ENCODE measurements around the gene ZSCAN21. TPM values are rescaled to one million over a fixed set of nuclear protein-coding genes. Genes with fewer than 3 reads are reported as not detected.
A peak's percentile ranks its signal among the peaks of the same experiment; 100 is the strongest.

ZSCAN21 gene
- total and polyA plus RNA-seq, 10 of the 15 experiments (the other 5 are each of a cell fraction or from before 2014, with no cell fraction given) = 1.9 to 9.6 (median 7.1) TPM

DNA sequence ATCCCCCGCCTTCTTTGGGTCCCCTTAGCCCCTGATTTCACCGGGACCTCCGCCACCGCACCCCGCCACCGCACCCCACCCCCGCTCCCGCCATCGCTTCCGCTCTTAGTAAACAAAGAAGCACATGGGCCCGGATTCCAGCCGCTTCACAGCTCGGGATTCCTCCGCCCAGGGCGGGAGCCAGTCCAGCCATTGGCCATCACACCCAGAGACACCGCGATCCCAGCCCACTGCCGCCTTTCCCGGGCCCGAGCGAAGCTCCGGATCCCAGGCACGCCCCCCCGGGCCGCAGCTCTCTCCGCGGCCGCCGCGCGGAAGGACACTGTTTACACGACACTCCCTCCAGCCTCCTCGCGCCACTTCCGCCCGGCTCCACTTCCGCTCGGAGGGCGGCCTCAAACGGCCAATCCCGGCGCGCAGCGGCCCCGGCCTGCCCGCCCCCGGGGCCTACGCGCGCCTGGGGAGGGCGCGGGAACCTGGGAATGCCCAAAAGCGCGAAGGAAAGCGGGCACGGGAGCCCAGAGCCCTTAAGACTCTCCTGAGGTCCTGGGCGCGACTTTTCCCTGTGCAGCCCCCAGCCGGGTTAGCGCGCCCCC is 50.9 kb downstream of the ZSCAN21 start (continued):
- TF ChIP-seq ATF7 (IDR thresholded peaks at IDR 0.05; ENCODE audit: low read depth) (peak; percentile 67), STAT1 (conservative IDR thresholded peaks at IDR 0.05) (peak; percentile 70; the same call in 1 of the 2 replicates), ZNF622 (IDR thresholded peaks at IDR 0.05) (no peak), CBX3 (IDR thresholded peaks at IDR 0.05; ENCODE audit: borderline replicate concordance, low read depth) (no peak), GABPA (IDR thresholded peaks at IDR 0.05; ENCODE audit: low read depth) (peak; percentile 91), NR2C1 (IDR thresholded peaks at IDR 0.05) (peak; percentile 50; the same call in 1 of the 2 replicates), JUNB (IDR thresholded peaks at IDR 0.05) (no peak), SP1 (IDR thresholded peaks at IDR 0.05; ENCODE audit: low read depth, low read length) (peak; percentile 74), EED (IDR thresholded peaks at IDR 0.05; ENCODE audit: low read depth) (peak; percentile 72), KLF5 (IDR thresholded peaks at IDR 0.05; ENCODE audit: partially characterized antibody) (peak; percentile 92), MTA3 (IDR thresholded peaks at IDR 0.05; ENCODE audit: borderline replicate concordance, low read length) (no peak), RAD21 (IDR thresholded peaks at IDR 0.05; ENCODE audit: insufficient read depth, low read depth, low read length) (no peak), SUZ12 (IDR thresholded peaks at IDR 0.05; ENCODE audit: unreplicated experiment) (no peak), CREB1 (IDR thresholded peaks at IDR 0.05; ENCODE audit: low read depth) (peak; percentile 92), ETV6 (conservative IDR thresholded peaks at IDR 0.05 in 1 of 2, IDR thresholded peaks at IDR 0.05 in 1 of 2; ENCODE audit: borderline replicate concordance in 1 of 2, low read depth in 1 of 2) (no peak), MYC (IDR thresholded peaks at IDR 0.05; ENCODE audit: insufficient read depth, insufficient read length, insufficient replicate concordance, low read length, severe bottlenecking) (peak; percentile 98)
- TF ChIP-seq, protein P1, sequence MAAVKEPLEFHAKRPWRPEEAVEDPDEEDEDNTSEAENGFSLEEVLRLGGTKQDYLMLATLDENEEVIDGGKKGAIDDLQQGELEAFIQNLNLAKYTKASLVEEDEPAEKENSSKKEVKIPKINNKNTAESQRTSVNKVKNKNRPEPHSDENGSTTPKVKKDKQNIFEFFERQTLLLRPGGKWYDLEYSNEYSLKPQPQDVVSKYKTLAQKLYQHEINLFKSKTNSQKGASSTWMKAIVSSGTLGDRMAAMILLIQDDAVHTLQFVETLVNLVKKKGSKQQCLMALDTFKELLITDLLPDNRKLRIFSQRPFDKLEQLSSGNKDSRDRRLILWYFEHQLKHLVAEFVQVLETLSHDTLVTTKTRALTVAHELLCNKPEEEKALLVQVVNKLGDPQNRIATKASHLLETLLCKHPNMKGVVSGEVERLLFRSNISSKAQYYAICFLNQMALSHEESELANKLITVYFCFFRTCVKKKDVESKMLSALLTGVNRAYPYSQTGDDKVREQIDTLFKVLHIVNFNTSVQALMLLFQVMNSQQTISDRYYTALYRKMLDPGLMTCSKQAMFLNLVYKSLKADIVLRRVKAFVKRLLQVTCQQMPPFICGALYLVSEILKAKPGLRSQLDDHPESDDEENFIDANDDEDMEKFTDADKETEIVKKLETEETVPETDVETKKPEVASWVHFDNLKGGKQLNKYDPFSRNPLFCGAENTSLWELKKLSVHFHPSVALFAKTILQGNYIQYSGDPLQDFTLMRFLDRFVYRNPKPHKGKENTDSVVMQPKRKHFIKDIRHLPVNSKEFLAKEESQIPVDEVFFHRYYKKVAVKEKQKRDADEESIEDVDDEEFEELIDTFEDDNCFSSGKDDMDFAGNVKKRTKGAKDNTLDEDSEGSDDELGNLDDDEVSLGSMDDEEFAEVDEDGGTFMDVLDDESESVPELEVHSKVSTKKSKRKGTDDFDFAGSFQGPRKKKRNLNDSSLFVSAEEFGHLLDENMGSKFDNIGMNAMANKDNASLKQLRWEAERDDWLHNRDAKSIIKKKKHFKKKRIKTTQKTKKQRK (IDR thresholded peaks at IDR 0.05; ENCODE audit: low read depth, low read length) = no peak
- TF ChIP-seq, protein P2, sequence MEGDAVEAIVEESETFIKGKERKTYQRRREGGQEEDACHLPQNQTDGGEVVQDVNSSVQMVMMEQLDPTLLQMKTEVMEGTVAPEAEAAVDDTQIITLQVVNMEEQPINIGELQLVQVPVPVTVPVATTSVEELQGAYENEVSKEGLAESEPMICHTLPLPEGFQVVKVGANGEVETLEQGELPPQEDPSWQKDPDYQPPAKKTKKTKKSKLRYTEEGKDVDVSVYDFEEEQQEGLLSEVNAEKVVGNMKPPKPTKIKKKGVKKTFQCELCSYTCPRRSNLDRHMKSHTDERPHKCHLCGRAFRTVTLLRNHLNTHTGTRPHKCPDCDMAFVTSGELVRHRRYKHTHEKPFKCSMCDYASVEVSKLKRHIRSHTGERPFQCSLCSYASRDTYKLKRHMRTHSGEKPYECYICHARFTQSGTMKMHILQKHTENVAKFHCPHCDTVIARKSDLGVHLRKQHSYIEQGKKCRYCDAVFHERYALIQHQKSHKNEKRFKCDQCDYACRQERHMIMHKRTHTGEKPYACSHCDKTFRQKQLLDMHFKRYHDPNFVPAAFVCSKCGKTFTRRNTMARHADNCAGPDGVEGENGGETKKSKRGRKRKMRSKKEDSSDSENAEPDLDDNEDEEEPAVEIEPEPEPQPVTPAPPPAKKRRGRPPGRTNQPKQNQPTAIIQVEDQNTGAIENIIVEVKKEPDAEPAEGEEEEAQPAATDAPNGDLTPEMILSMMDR (IDR thresholded peaks at IDR 0.05 in 2 of 3, conservative IDR thresholded peaks at IDR 0.05 in 1 of 3; ENCODE audit: control insufficient read depth in 2 of 3, extremely low read depth in 1 of 3, insufficient read depth in 1 of 3, low read depth in 3 of 3, low read length in 3 of 3) = no peak
- TF ChIP-seq, protein P3, sequence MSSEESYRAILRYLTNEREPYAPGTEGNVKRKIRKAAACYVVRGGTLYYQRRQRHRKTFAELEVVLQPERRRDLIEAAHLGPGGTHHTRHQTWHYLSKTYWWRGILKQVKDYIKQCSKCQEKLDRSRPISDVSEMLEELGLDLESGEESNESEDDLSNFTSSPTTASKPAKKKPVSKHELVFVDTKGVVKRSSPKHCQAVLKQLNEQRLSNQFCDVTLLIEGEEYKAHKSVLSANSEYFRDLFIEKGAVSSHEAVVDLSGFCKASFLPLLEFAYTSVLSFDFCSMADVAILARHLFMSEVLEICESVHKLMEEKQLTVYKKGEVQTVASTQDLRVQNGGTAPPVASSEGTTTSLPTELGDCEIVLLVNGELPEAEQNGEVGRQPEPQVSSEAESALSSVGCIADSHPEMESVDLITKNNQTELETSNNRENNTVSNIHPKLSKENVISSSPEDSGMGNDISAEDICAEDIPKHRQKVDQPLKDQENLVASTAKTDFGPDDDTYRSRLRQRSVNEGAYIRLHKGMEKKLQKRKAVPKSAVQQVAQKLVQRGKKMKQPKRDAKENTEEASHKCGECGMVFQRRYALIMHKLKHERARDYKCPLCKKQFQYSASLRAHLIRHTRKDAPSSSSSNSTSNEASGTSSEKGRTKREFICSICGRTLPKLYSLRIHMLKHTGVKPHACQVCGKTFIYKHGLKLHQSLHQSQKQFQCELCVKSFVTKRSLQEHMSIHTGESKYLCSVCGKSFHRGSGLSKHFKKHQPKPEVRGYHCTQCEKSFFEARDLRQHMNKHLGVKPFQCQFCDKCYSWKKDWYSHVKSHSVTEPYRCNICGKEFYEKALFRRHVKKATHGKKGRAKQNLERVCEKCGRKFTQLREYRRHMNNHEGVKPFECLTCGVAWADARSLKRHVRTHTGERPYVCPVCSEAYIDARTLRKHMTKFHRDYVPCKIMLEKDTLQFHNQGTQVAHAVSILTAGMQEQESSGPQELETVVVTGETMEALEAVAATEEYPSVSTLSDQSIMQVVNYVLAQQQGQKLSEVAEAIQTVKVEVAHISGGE (CRISPR knock-in tag; IDR thresholded peaks at IDR 0.05) = peak; percentile 45
- TF ChIP-seq, protein P4, sequence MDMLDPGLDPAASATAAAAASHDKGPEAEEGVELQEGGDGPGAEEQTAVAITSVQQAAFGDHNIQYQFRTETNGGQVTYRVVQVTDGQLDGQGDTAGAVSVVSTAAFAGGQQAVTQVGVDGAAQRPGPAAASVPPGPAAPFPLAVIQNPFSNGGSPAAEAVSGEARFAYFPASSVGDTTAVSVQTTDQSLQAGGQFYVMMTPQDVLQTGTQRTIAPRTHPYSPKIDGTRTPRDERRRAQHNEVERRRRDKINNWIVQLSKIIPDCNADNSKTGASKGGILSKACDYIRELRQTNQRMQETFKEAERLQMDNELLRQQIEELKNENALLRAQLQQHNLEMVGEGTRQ (IDR thresholded peaks at IDR 0.05; ENCODE audit: borderline replicate concordance, low read depth, low read length) = no peak
- TF ChIP-seq, protein P5, sequence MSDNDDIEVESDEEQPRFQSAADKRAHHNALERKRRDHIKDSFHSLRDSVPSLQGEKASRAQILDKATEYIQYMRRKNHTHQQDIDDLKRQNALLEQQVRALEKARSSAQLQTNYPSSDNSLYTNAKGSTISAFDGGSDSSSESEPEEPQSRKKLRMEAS (IDR thresholded peaks at IDR 0.05; ENCODE audit: low read depth, low read length) = peak; percentile 95

All from GM12878 (cell line).